H1 (cell line): ENCODE results near the gene PTPRG.

Experiments
- ASH2L ChIP-seq: fragments of 200-600, 300-600 bp; sonication (generic); IDR thresholded peaks from one replicate; pipeline ENCODE4 v1.7.1; 2017; ENCODE audit warnings: low read length
- CHD2 ChIP-seq: IDR thresholded peaks from 2 replicates; pipeline ENCODE4 v1.6.1; 2012; ENCODE audit warnings: low read length, improper control_type of control experiment
- EGR1 ChIP-seq: IDR thresholded peaks from 2 replicates; pipeline ENCODE4 v1.6.1; 2011; ENCODE audit warnings: low read depth, low read length, borderline replicate concordance
- EP300 ChIP-seq, 2 experiments: IDR thresholded peaks; 1 replicate in 1 of 2; 2 replicates in 1 of 2; pipeline ENCODE4 v1.6.1; 2011 to 2012; ENCODE audit warnings: low read depth in 2 of 2, low read length in 2 of 2, mild to moderate bottlenecking in 2 of 2, borderline replicate concordance in 1 of 2, inconsistent platforms in 1 of 2, moderate library complexity in 1 of 2
- EZH2 ChIP-seq: fragments of 200-600 bp; sonication (generic); IDR thresholded peaks from 2 replicates; pipeline ENCODE4 v1.7.1; 2012; ENCODE audit warnings: low read depth, mild to moderate bottlenecking, moderate library complexity, low read length, inconsistent platforms; ENCODE audit not compliant: severe bottlenecking
- POLR2A ChIP-seq, 2 experiments: IDR thresholded peaks; 1 replicate in 1 of 2; 2 replicates in 1 of 2; pipeline ENCODE4 v1.6.1; 2011; ENCODE audit warnings: low read depth in 2 of 2, low read length in 2 of 2, mild to moderate bottlenecking in 2 of 2; ENCODE audit errors: control extremely low read depth in 1 of 2
- SIN3A ChIP-seq, 2 experiments: IDR thresholded peaks in 1 of 2; conservative IDR thresholded peaks in 1 of 2; 2 replicates each; pipeline ENCODE4 v1.6.1; 2011 to 2012; ENCODE audit warnings: low read length in 2 of 2, improper control_type of control experiment in 1 of 2, low read depth in 1 of 2, mild to moderate bottlenecking in 1 of 2
- SP2 ChIP-seq: IDR thresholded peaks from 2 replicates; pipeline ENCODE4 v1.6.1; 2012; ENCODE audit warnings: mild to moderate bottlenecking, low read length, inconsistent platforms
- TAF1 ChIP-seq: IDR thresholded peaks from 2 replicates; pipeline ENCODE4 v1.6.1; 2011; ENCODE audit warnings: mild to moderate bottlenecking, low read depth, low read length
- TEAD4 ChIP-seq: IDR thresholded peaks from 2 replicates; pipeline ENCODE4 v1.6.1; 2012; ENCODE audit warnings: low read depth, low read length, inconsistent platforms, mixed read lengths
- ZNF274 ChIP-seq: IDR thresholded peaks from 2 replicates; pipeline ENCODE4 v1.7.0; 2012; ENCODE audit warnings: low read length, borderline replicate concordance; ENCODE audit errors: extremely low read depth
- TF ChIP-seq, protein P1 (sequence below), 3 experiments: IDR thresholded peaks; 1 replicate in 2 of 3; 2 replicates in 1 of 3; pipeline versions ENCODE4 v1.5.1 to v1.6.1; 2011; ENCODE audit warnings: low read length in 3 of 3, mild to moderate bottlenecking in 3 of 3, inconsistent platforms in 2 of 3, low read depth in 1 of 3, moderate library complexity in 1 of 3; ENCODE audit not compliant: insufficient read depth in 1 of 3; ENCODE audit errors: control extremely low read depth in 1 of 3
- TF ChIP-seq, protein P2 (sequence below): IDR thresholded peaks from 2 replicates; pipeline ENCODE4 v1.6.1; 2011; ENCODE audit warnings: low read depth, mild to moderate bottlenecking, low read length; ENCODE audit not compliant: insufficient read depth

DNA sequence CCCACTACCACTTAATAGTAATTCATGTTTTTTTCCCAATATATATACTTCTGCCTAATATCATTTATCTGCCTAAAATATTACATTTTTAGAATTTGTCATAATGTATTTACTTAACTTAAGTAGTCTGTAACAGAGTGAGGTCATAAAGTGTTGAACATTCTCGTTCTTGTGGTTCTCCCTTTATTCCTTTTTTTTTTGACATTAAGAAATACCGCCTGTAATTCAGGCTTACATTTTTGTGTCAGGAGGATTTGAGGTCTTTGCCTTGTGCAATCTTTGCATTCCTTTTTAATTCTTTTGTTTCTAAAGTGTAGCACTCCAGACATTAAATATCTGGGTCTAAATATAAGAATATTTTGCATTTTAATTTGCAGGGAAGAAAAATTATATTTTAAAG lies 315.4 kb downstream of the PTPRG start:
- TF ChIP-seq POLR2A (IDR thresholded peaks at IDR 0.05; ENCODE audit: control extremely low read depth in 1 of 2, low read depth in 2 of 2, low read length in 2 of 2) (no peak), CHD2 (no peak), ZNF274 (no peak), TEAD4 (no peak), SP2 (no peak), ASH2L (no peak), TAF1 (no peak), EP300 (IDR thresholded peaks at IDR 0.05; ENCODE audit: borderline replicate concordance in 1 of 2, low read depth in 2 of 2, low read length in 2 of 2) (no peak), SIN3A (conservative IDR thresholded peaks at IDR 0.05 in 1 of 2, IDR thresholded peaks at IDR 0.05 in 1 of 2; ENCODE audit: low read depth in 1 of 2, low read length in 2 of 2) (no peak), EGR1 (no peak), EZH2 (no peak)
- TF ChIP-seq, protein P1, sequence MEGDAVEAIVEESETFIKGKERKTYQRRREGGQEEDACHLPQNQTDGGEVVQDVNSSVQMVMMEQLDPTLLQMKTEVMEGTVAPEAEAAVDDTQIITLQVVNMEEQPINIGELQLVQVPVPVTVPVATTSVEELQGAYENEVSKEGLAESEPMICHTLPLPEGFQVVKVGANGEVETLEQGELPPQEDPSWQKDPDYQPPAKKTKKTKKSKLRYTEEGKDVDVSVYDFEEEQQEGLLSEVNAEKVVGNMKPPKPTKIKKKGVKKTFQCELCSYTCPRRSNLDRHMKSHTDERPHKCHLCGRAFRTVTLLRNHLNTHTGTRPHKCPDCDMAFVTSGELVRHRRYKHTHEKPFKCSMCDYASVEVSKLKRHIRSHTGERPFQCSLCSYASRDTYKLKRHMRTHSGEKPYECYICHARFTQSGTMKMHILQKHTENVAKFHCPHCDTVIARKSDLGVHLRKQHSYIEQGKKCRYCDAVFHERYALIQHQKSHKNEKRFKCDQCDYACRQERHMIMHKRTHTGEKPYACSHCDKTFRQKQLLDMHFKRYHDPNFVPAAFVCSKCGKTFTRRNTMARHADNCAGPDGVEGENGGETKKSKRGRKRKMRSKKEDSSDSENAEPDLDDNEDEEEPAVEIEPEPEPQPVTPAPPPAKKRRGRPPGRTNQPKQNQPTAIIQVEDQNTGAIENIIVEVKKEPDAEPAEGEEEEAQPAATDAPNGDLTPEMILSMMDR (IDR thresholded peaks at IDR 0.05; ENCODE audit: control extremely low read depth in 1 of 3, insufficient read depth in 1 of 3, low read depth in 1 of 3, low read length in 3 of 3), result no peak
- TF ChIP-seq, protein P2, sequence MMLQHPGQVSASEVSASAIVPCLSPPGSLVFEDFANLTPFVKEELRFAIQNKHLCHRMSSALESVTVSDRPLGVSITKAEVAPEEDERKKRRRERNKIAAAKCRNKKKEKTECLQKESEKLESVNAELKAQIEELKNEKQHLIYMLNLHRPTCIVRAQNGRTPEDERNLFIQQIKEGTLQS, result no peak
